Measurements from ENCODE around the gene PCDHGA2. TPM values are rescaled to one million over a fixed set of nuclear protein-coding genes. Genes with fewer than 3 reads are reported as not detected.

PCDHGA2 gene
- total RNA-seq, 1 experiment from 2014 or later, result not detected

DNA sequence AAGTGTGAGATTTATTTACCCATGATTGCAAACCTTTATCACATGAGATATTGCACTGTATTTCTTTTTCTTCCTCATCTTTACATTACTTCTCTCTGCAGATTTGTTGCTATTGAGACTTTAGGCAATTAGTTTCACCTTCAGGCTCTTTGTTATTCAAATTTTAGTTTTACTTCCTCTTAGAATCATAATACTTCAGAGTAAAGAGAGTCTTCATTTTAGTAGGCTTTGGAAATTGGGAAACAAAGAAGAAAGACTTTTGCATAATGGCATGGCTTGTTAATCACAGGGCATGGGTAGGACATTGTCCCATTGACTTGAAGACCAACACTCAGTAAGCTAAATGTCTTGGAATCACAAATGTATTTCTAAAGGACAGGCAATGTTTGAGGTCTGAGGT is 24.2 kb downstream of the PCDHGA2 start:
- no peak overlapping the region for H3K27ac ChIP-seq (ENCODE audit: low read length)
- CTCF ChIA-PET, result no interaction called here
- H3K4me2 ChIP-seq (ENCODE audit: low read length), result no peak overlapping the region
- no peaks in the 10 kb centered on the region for H3K27me3 ChIP-seq (ENCODE audit: low read length)
- TF ChIP-seq EZH2 (IDR thresholded peaks at IDR 0.05; ENCODE audit: low read length, unreplicated experiment), result no peak
- TF ChIP-seq, protein P1, sequence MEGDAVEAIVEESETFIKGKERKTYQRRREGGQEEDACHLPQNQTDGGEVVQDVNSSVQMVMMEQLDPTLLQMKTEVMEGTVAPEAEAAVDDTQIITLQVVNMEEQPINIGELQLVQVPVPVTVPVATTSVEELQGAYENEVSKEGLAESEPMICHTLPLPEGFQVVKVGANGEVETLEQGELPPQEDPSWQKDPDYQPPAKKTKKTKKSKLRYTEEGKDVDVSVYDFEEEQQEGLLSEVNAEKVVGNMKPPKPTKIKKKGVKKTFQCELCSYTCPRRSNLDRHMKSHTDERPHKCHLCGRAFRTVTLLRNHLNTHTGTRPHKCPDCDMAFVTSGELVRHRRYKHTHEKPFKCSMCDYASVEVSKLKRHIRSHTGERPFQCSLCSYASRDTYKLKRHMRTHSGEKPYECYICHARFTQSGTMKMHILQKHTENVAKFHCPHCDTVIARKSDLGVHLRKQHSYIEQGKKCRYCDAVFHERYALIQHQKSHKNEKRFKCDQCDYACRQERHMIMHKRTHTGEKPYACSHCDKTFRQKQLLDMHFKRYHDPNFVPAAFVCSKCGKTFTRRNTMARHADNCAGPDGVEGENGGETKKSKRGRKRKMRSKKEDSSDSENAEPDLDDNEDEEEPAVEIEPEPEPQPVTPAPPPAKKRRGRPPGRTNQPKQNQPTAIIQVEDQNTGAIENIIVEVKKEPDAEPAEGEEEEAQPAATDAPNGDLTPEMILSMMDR (conservative IDR thresholded peaks at IDR 0.05; ENCODE audit: low read depth, low read length), result no peak
- no peak for TF ChIP-seq EZH2phosphoT487 (IDR thresholded peaks at IDR 0.05; ENCODE audit: borderline replicate concordance, low read length)
- H3K4me1 ChIP-seq (ENCODE audit: insufficient read depth, low read length), result 0 out of 2 replicates have a peak, but pooled peaks cover 3% of the 10 kb centered on the region
- H3K9me3 ChIP-seq (ENCODE audit: low read length), result no peaks in the 10 kb centered on the region; the same call in 1 of the 2 replicates
- no peaks in the 10 kb centered on the region for H3K9me2 ChIP-seq (replicated peaks; ENCODE audit: low read length)
- no TSS peak for BruUV-seq (replicated peaks)
- ATAC-seq, result no peak
- H3K79me2 ChIP-seq (ENCODE audit: low read length), result no peaks in the 10 kb centered on the region
- no peaks in the 10 kb centered on the region for H3F3A ChIP-seq (ENCODE audit: low read length, unreplicated experiment)
- no peaks in the 10 kb centered on the region for H4K20me1 ChIP-seq (ENCODE audit: low read length)
- H3K36me3 ChIP-seq (ENCODE audit: low read depth, low read length), result no peaks in the 10 kb centered on the region; the same call in 1 of the 2 replicates
- POLR2A ChIA-PET (ENCODE audit: unreplicated experiment), result no interaction called here
- no peak overlapping the region for H3K4me3 ChIP-seq (ENCODE audit: low read length)
- H2AFZ ChIP-seq (ENCODE audit: low read length), result no peak overlapping the region
- no peak for DNase-seq
- intact Hi-C loops (cut with micrococcal nuclease), result loop anchor here (5.0 kb wide), 1 partner anchor 270 kb away; the partner anchor contains the start of gene PCDHB2
- H3K9ac ChIP-seq (ENCODE audit: low read length), result no peak overlapping the region

DNA sequence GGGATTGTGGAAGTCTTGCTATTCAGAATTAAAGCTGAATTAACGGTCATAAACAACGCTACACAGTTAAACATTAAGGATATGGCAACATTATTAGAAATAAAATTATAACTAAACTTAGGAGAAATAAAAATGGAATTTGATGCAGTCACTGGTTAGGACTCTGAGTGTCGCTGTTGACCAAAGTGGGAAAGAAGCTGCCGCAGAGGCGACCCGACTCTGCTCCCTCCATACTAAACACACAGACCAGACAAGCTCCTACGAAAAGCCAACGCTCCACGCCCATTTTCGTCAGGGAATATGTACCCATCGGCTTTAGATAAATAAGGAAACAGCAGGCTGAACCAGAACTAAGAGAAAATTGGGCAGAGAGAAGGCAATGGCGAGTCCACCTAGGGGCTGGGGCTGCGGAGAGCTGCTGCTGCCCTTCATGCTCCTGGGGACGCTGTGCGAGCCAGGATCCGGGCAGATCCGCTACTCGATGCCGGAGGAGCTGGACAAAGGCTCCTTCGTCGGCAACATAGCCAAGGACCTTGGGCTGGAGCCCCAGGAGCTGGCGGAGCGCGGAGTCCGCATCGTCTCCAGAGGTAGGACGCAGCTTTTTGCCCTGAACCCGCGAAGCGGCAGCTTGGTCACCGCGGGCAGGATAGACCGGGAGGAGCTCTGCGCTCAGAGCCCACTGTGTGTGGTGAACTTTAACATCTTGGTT is 25.5 kb downstream of the PCDHGA2 start, which contains the start of gene PCDHGA5:
TSS of gene PCDHGA5 (plus strand) at position 211 of the 709 bp plus-strand sequence. CDS start at position 380, 169 bp downstream.
- H3K4me2 ChIP-seq (ENCODE audit: low read length), result peak within 1 kb of the TSS; percentile 66
- ATAC-seq (peak; percentile 83), DNase-seq (peak; percentile 45)
- TF ChIP-seq, protein P1 (conservative IDR thresholded peaks at IDR 0.05; ENCODE audit: low read depth, low read length), result peak; percentile 53
- no peak for TF ChIP-seq EZH2 (IDR thresholded peaks at IDR 0.05; ENCODE audit: low read length, unreplicated experiment)
- no peaks in the 10 kb centered on the region; the same call in 1 of the 2 replicates for H3K9me3 ChIP-seq (ENCODE audit: low read length)
- peak within 1 kb of the TSS; percentile 75 for H2AFZ ChIP-seq (ENCODE audit: low read length)
- no peaks in the 10 kb centered on the region for H3F3A ChIP-seq (ENCODE audit: low read length, unreplicated experiment)
- CTCF ChIA-PET, result interaction anchor here (0.6 to 1.4 kb wide), 9 partner anchors 33 to 203 kb away, joined by 3 to 10 read pairs (median 5); partner anchors contain the start of gene PCDHB9
- intact Hi-C loops (cut with micrococcal nuclease), result loop anchor here (1.0 to 5.0 kb wide), 3 partner anchors 33 to 272 kb away; partner anchors contain the start of genes PCDHB2 and PCDHGB5
- H3K9ac ChIP-seq (ENCODE audit: low read length), result peak within 1 kb of the TSS; percentile 17; the same call in 1 of the 2 replicates
- H3K79me2 ChIP-seq (ENCODE audit: low read length), result no peaks in the 10 kb centered on the region
- no peaks in the 10 kb centered on the region; the same call in 1 of the 2 replicates for H3K36me3 ChIP-seq (ENCODE audit: low read depth, low read length)
- 0 out of 2 replicates have a peak, but pooled peaks cover 3% of the 10 kb centered on the region for H3K4me1 ChIP-seq (ENCODE audit: insufficient read depth, low read length)
- BruUV-seq (replicated peaks), result TSS peak; percentile 39
- no peaks in the 10 kb centered on the region for H3K27me3 ChIP-seq (ENCODE audit: low read length)
- no peaks in the 10 kb centered on the region for H4K20me1 ChIP-seq (ENCODE audit: low read length)
- POLR2A ChIA-PET (ENCODE audit: unreplicated experiment), result no interaction called here
- H3K4me3 ChIP-seq (ENCODE audit: low read length), result peak within 1 kb of the TSS; percentile 64
- no peaks in the 10 kb centered on the region for H3K9me2 ChIP-seq (replicated peaks; ENCODE audit: low read length)
- H3K27ac ChIP-seq (ENCODE audit: low read length), result no peak within 1 kb of the TSS
